SK-N-MC (cell line): Measurements from ENCODE around the gene TCF7L1.

ENCODE experiments used
- EZH2 ChIP-seq: fragments of 200-600 bp; sonication (generic); IDR thresholded peaks from one replicate; pipeline ENCODE4 v1.6.1; 2017; ENCODE audit warnings: antibody characterized with exemption
- FOXP2 ChIP-seq: optimal IDR thresholded peaks from 2 replicates; pipeline ENCODE3; 2011; ENCODE audit warnings: mild to moderate bottlenecking, moderate library complexity; ENCODE audit not compliant: insufficient read depth; ENCODE audit errors: extremely low read length, control extremely low read depth
- POLR2AphosphoS5 ChIP-seq: IDR thresholded peaks from 2 replicates; pipeline ENCODE4 v1.6.1; 2012; ENCODE audit warnings: mild to moderate bottlenecking, low read depth, low read length, borderline replicate concordance

DNA sequence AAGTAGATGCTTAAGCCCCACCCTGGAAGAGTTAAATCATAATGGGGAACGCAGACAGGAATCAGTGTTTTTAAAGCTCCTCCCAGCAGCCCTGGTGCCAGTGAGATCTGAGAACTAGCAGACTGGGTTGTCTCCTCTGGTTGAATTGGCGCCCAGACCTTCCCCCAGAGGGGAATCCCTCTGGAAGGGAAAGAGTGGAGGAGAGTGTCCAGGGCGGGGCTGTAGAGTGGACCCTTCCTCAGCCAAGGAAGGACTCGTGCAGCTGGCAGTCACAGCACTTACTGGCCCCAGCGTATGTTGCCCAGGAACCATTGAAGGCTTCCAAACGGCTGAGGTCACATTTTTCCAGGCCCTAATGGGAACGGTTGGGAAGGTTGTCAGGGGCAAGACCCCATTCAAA lies 132.1 kb downstream of the TCF7L1 start:
- no peak for TF ChIP-seq EZH2
- no peak for TF ChIP-seq POLR2AphosphoS5
- TF ChIP-seq FOXP2, result no peak
